Gastrocnemius medialis (tissue), 4 donors: ENCODE measurements around the gene POGLUT2. TPM values are rescaled to one million over a fixed set of nuclear protein-coding genes. Genes with fewer than 3 reads are reported as not detected.

Source experiments
- ATAC-seq, 2 donors: fragments of 150-250 bp; one replicate each; pipeline ENCODE4 v1.9.1; 2016
- DNase-seq, 2 donors: peaks; one replicate each; pipeline ENCODE4 v3.0.0-alpha.2; 2019
- H3K27ac ChIP-seq, 4 donors: fragments of 200-600 bp; sonication (generic); 1 replicate in 1 of 4; 2 replicates in 3 of 4; pipeline ENCODE4 v1.5.1; 2016 to 2018; ENCODE audit warnings: mild to moderate bottlenecking in 2 of 4, moderate library complexity in 1 of 4
- H3K27me3 ChIP-seq, 3 donors: fragments of 200-600 bp; sonication (generic) in 2 of 3; 1 replicate in 1 of 3; 2 replicates in 2 of 3; pipeline versions ENCODE4 v1.5.1 to v1.6.0; 2016 to 2019; ENCODE audit warnings: mild to moderate bottlenecking in 1 of 3, moderate library complexity in 1 of 3
- H3K36me3 ChIP-seq, 2 donors: fragments of 200-600 bp; sonication (generic) in 1 of 2; one replicate each; pipeline ENCODE4 v1.5.1; 2017 to 2018
- H3K4me1 ChIP-seq, 2 donors: fragments of 200-600 bp; sonication (generic) in 1 of 2; one replicate each; pipeline ENCODE4 v1.5.1; 2016 to 2017; ENCODE audit warnings: mild to moderate bottlenecking in 2 of 2
- H3K4me3 ChIP-seq, 4 donors: fragments of 200-600 bp; sonication (generic) in 3 of 4; 1 replicate in 1 of 4; 2 replicates in 3 of 4; pipeline ENCODE4 v1.5.1; 2016 to 2019; ENCODE audit warnings: mild to moderate bottlenecking in 2 of 4
- H3K9me3 ChIP-seq, 3 donors: fragments of 200-600 bp; sonication (generic) in 2 of 3; 1 replicate in 1 of 3; 2 replicates in 2 of 3; pipeline ENCODE4 v1.5.1; 2016 to 2019
- CTCF ChIP-seq, 5 experiments: fragments of 450-650 bp in 3 of 5; fragments of 200-600 bp in 2 of 5; sonication (generic) in 2 of 5; IDR thresholded peaks in 4 of 5; conservative IDR thresholded peaks in 1 of 5; 1 replicate in 4 of 5; 2 replicates in 1 of 5; pipeline ENCODE4 v1.5.1; 2016 to 2019; ENCODE audit warnings: antibody characterized with exemption in 5 of 5, mild to moderate bottlenecking in 3 of 5, moderate library complexity in 3 of 5
- POLR2A ChIP-seq, 2 donors: fragments of 450-650 bp; IDR thresholded peaks; one replicate each; pipeline ENCODE4 v1.6.1; 2017; ENCODE audit warnings: antibody characterized with exemption in 2 of 2, mild to moderate bottlenecking in 2 of 2, moderate library complexity in 2 of 2
- in situ Hi-C, 4 donors: fragments of 200-750 bp; cut with MboI; loops; one replicate each; pipeline versions ENCODE4 v1.15.0 to v1.8.0; 2017; ENCODE audit warnings: low sequenced_read_pairs in 4 of 4
- intact Hi-C: fragments of 100-400 bp; cut with DNase I; formaldehyde crosslinking; loops from one replicate; pipeline ENCODE4 v1.15.1; 2023; ENCODE audit warnings: low total_unique reads
- total RNA-seq, 4 donors: library from RNA; depleted of rRNA; stranded (reverse); fragments of >200 nt; gene quantifications; one replicate each; pipeline versions ENCODE4 v1.1.0 to v1.2.3, GENCODE V29; 2016

POGLUT2 gene
- total RNA-seq, 4 donors from 2014 or later = 0.51 to 0.94 (median 0.80) TPM

GRCh38 chr13:102805680-102806079 lies 6.9 kb upstream of the POGLUT2 start:
- no peak overlapping the region for H3K4me3 ChIP-seq
- no peaks in the 10 kb centered on the region for H3K9me3 ChIP-seq
- H3K27ac ChIP-seq = no peak overlapping the region
- no peak for ATAC-seq
- H3K4me1 ChIP-seq = peaks cover 21 to 29% of the 10 kb centered on the region in 2 donors
- TF ChIP-seq POLR2A (IDR thresholded peaks at IDR 0.05) = no peak
- no peak for TF ChIP-seq CTCF (IDR thresholded peaks at IDR 0.05 in 4 of 5, conservative IDR thresholded peaks at IDR 0.05 in 1 of 5)
- H3K36me3 ChIP-seq = peaks cover 0 to 8% of the 10 kb centered on the region in 2 donors
- intact Hi-C loops (no loop called here), in situ Hi-C loops (no loop called here)
- H3K27me3 ChIP-seq = no peaks in the 10 kb centered on the region
- DNase-seq = no peak

GRCh38 chr13:102800145-102801041 lies 1.6 kb upstream of the POGLUT2 start:
- in situ Hi-C loops = no loop called here

GRCh38 chr13:102799426-102800144 lies 809 bp upstream of the POGLUT2 start:
- intact Hi-C loops = loop anchor here (1.0 to 5.0 kb wide), 5 partner anchors 26 to 219 kb away; partner anchors contain the start of gene TEX30
- peak overlapping the region; percentile 68 to 87 (median 78) for H3K4me3 ChIP-seq
- H3K4me1 ChIP-seq = peaks cover 25 to 29% of the 10 kb centered on the region in 2 donors

More at GRCh38 chr13:102800145-102801041, 1.6 kb upstream of the POGLUT2 start:
- Histone ChIP-seq H3K36me3 (no peaks in the 10 kb centered on the region), H3K9me3 (no peaks in the 10 kb centered on the region), H3K4me1 (peaks cover 25 to 29% of the 10 kb centered on the region in 2 donors), H3K27ac (peak overlapping the region; percentile 75 to 91 (median 89)), H3K27me3 (no peaks in the 10 kb centered on the region), H3K4me3 (peak overlapping the region; percentile 68 to 87 (median 78))
- TF ChIP-seq POLR2A (IDR thresholded peaks at IDR 0.05) = no peak
- peak; percentile 63 to 82 (median 76) for TF ChIP-seq CTCF (IDR thresholded peaks at IDR 0.05 in 4 of 5, conservative IDR thresholded peaks at IDR 0.05 in 1 of 5)
- intact Hi-C loops = loop anchor here (1.0 to 5.0 kb wide), 3 partner anchors 73 to 220 kb away; no protein-coding TSS in a partner anchor
- DNase-seq = peak; percentile 57 to 77
- peak; percentile 75 to 83 for ATAC-seq

More at GRCh38 chr13:102799426-102800144, 809 bp upstream of the POGLUT2 start:
- H3K27me3 ChIP-seq = no peaks in the 10 kb centered on the region
- peak; percentile 4 to 23 for DNase-seq
- H3K27ac ChIP-seq = peak overlapping the region; percentile 75 to 91 (median 89)
- no peak for TF ChIP-seq CTCF (IDR thresholded peaks at IDR 0.05 in 4 of 5, conservative IDR thresholded peaks at IDR 0.05 in 1 of 5)
- TF ChIP-seq POLR2A (IDR thresholded peaks at IDR 0.05) = no peak
- ATAC-seq = peak; percentile 33 to 42
- in situ Hi-C loops = no loop called here
- no peaks in the 10 kb centered on the region for H3K36me3 ChIP-seq
- H3K9me3 ChIP-seq = no peaks in the 10 kb centered on the region
